ENCODE results near the gene ZMYND8. TPM values are rescaled to one million over a fixed set of nuclear protein-coding genes. Genes with fewer than 3 reads are reported as not detected.
"Not testable (repeated sequence)": the region's sequence is repeated elsewhere in the genome, so short reads cannot be mapped to it uniquely, and the experiment has no call there.

Gene ZMYND8
- total and polyA plus RNA-seq, 2 donors: 14.8 to 28.5 TPM

DNA sequence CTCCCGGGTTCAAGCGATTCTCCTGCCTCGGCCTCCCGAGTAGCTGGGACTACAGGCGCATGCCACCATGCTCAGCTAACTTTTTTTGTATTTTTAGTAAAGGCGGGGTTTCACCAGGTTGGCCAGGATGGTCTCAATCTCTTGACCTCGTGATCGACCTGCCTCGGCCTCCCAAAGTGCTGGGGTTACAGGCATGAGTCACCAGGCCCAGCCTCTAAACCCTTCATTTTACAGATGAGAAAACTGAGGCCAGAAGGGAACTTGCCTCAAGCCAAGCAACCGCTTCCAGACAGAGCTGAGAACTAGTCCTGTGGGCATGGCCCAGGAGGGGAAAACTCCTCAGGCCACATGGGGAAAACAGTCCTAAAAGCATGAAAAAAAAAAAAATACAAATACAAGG, 47.1 kb downstream of the ZMYND8 start:
- DNase-seq (ENCODE audit: low read depth in 6 of 9, low spot score in 9 of 9): no peak
- Histone ChIP-seq H3K9me3 (ENCODE audit: control insufficient read depth in 2 of 2, insufficient read depth in 1 of 2, low read length in 1 of 2) (no peaks in the 10 kb centered on the region), H3K27me3 (ENCODE audit: control insufficient read depth in 2 of 2, insufficient read depth in 1 of 2, low read length in 1 of 2) (no peaks in the 10 kb centered on the region), H3K36me3 (ENCODE audit: control insufficient read depth in 2 of 2, insufficient read depth in 2 of 2, low read length in 1 of 2) (peaks cover 44 to 53% of the 10 kb centered on the region in 2 donors), H3K4me3 (ENCODE audit: low read length in 2 of 2) (no peak overlapping the region), H3K4me1 (ENCODE audit: control insufficient read depth in 2 of 2, insufficient read depth in 2 of 2, low read length in 2 of 2) (no peaks in the 10 kb centered on the region), H3K27ac (ENCODE audit: low read depth in 1 of 2, low read length in 1 of 2) (no peak overlapping the region)
- WGBS: 98% methylated on average over 10 of the region's 10 CpGs

DNA sequence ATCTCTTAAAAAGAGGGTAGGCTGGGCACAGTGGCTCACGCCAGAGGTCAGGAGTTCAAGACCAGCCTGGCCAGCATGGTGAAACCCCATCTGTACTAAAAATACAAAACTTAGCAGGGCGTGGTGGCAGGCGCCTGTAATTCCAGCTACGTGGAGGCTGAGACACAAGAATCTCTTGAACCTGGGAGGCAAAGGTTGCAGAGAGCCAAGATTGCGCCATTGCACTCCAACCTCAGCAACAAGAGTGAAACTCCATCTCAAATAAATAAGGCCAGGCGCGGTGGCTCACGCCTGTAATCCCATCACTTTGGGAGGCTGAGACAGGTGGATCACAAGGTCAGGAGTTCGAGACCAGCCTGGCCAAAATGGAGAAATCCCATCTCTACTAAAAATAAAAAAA, 48.9 kb downstream of the ZMYND8 start:
- not testable (repeated sequence) for H3K27me3 ChIP-seq (ENCODE audit: control insufficient read depth in 2 of 2, insufficient read depth in 1 of 2, low read length in 1 of 2); DNase-seq (ENCODE audit: low read depth in 6 of 9, low spot score in 9 of 9); H3K4me1 ChIP-seq (ENCODE audit: control insufficient read depth in 2 of 2, insufficient read depth in 2 of 2, low read length in 2 of 2); H3K9me3 ChIP-seq (ENCODE audit: control insufficient read depth in 2 of 2, insufficient read depth in 1 of 2, low read length in 1 of 2); H3K27ac ChIP-seq (ENCODE audit: low read depth in 1 of 2, low read length in 1 of 2); H3K4me3 ChIP-seq (ENCODE audit: low read length in 2 of 2)
- H3K36me3 ChIP-seq (ENCODE audit: control insufficient read depth in 2 of 2, insufficient read depth in 2 of 2, low read length in 1 of 2): peaks cover 54 to 57% of the 10 kb centered on the region in 2 donors
- 98% methylated on average over 9 of the region's 9 CpGs for WGBS

DNA sequence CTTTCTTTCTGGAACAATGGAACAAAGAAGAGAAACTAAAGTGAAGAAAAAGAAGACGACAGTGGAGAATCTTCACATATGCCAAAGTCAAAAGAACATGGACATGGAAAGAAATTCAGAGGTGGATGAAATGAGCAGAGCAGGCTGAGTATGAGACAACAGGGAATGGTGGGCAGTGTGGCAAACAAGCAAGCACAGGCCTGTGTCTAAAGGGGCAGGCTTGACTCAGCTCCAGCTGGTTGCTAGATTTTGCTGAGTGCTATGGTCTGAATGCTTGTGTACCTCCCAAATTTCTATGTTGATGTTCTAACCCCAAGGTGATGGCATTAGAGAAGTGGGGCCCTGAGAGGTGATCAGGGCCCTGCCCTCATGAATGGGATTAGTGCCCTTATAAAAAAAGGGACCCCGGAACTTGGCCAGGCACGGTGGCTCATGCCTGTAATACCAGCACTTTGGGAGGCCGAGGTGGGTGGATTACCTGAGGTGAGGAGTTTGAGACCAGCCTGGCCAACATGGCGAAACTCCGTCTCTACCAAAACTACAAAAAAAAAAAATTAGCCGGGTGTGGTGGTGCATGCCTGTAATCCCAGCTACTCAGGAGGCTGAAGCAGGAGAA, 49.6 kb downstream of the ZMYND8 start:
- Histone ChIP-seq H3K36me3 (ENCODE audit: control insufficient read depth in 2 of 2, insufficient read depth in 2 of 2, low read length in 1 of 2) (peaks cover 55 to 59% of the 10 kb centered on the region in 2 donors), H3K4me1 (ENCODE audit: control insufficient read depth in 2 of 2, insufficient read depth in 2 of 2, low read length in 2 of 2) (no peaks in the 10 kb centered on the region), H3K27me3 (ENCODE audit: control insufficient read depth in 2 of 2, insufficient read depth in 1 of 2, low read length in 1 of 2) (no peaks in the 10 kb centered on the region), H3K9me3 (ENCODE audit: control insufficient read depth in 2 of 2, insufficient read depth in 1 of 2, low read length in 1 of 2) (no peaks in the 10 kb centered on the region), H3K4me3 (ENCODE audit: low read length in 2 of 2) (no peak overlapping the region), H3K27ac (ENCODE audit: low read depth in 1 of 2, low read length in 1 of 2) (no peak overlapping the region)
- no peak for DNase-seq (ENCODE audit: low read depth in 6 of 9, low spot score in 9 of 9)
- WGBS: 99% methylated on average over 7 of the region's 7 CpGs

DNA sequence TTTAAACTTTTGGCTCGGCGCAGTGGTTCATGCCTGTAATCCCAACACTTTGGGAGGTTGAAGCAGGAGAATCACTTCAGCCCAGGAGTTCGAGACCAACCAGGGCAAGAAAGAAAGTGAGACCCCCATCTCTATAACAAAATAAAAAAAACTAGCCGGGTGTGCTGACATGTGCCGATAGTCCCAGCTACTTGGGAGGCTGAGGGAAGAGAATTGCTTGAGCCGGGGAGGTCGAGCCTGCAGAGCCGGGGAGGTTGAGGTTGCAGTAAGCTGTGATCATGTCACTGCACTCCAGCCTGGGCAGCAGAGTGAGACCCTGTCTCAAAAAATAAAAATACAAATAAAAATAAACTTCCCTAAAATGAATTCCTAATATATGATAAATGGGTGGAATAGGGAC, 50.4 kb downstream of the ZMYND8 start:
- H3K27me3 ChIP-seq (ENCODE audit: control insufficient read depth in 2 of 2, insufficient read depth in 1 of 2, low read length in 1 of 2): no peaks in the 10 kb centered on the region
- DNase-seq (ENCODE audit: low read depth in 6 of 9, low spot score in 9 of 9): no peak
- H3K27ac ChIP-seq (ENCODE audit: low read depth in 1 of 2, low read length in 1 of 2): no peak overlapping the region
- peaks cover 51 to 60% of the 10 kb centered on the region in 2 donors for H3K36me3 ChIP-seq (ENCODE audit: control insufficient read depth in 2 of 2, insufficient read depth in 2 of 2, low read length in 1 of 2)
- no peak overlapping the region for H3K4me3 ChIP-seq (ENCODE audit: low read length in 2 of 2)
- 99% methylated on average over 8 of the region's 8 CpGs for WGBS
- no peaks in the 10 kb centered on the region for H3K9me3 ChIP-seq (ENCODE audit: control insufficient read depth in 2 of 2, insufficient read depth in 1 of 2, low read length in 1 of 2)
- H3K4me1 ChIP-seq (ENCODE audit: control insufficient read depth in 2 of 2, insufficient read depth in 2 of 2, low read length in 2 of 2): no peaks in the 10 kb centered on the region

DNA sequence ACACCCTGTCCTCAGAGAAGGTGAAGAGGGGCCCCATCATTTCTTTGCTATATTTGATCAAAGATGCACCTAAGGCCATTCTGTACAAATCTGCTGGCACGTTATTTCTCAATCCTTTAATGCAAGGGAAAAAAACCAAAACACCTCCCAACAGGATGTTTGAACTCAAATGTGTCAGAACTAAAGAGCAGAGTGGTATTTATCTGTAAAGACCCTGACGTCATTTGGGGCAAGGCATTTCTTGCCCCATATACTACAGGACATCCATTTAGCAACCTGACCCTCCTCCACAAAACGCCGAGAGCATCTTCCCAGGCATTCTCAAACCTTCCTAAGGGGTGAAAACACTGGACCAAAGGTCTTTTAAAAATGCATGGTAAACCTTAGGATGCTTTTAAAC, 50.8 kb downstream of the ZMYND8 start:
- peaks cover 46 to 62% of the 10 kb centered on the region in 2 donors for H3K36me3 ChIP-seq (ENCODE audit: control insufficient read depth in 2 of 2, insufficient read depth in 2 of 2, low read length in 1 of 2)
- WGBS: 95% methylated on average over 4 of the region's 4 CpGs
- no peak for DNase-seq (ENCODE audit: low read depth in 6 of 9, low spot score in 9 of 9)
- no peaks in the 10 kb centered on the region for H3K27me3 ChIP-seq (ENCODE audit: control insufficient read depth in 2 of 2, insufficient read depth in 1 of 2, low read length in 1 of 2)
- no peaks in the 10 kb centered on the region for H3K9me3 ChIP-seq (ENCODE audit: control insufficient read depth in 2 of 2, insufficient read depth in 1 of 2, low read length in 1 of 2)
- H3K27ac ChIP-seq (ENCODE audit: low read depth in 1 of 2, low read length in 1 of 2): no peak overlapping the region
- no peak overlapping the region for H3K4me3 ChIP-seq (ENCODE audit: low read length in 2 of 2)
- no peaks in the 10 kb centered on the region for H3K4me1 ChIP-seq (ENCODE audit: control insufficient read depth in 2 of 2, insufficient read depth in 2 of 2, low read length in 2 of 2)

DNA sequence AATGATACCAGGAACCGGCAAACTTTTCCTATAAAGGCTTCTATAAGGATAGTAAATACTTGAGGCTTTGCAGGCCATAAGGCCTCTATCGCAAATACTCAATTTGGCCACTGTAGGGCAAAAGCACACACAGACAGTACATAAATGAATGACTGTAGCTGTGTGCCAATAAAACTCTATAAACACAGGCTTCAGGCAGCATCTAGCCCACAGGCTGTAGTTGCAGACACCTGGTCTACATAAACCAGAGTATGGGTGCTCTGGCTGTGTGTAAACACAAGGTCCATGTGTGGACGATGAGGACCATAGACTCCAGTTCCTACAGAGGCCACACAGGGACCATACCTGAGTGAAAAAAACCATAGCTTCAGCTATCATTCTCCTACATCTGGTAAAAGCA, 52.2 kb downstream of the ZMYND8 start:
- H3K27ac ChIP-seq (ENCODE audit: low read depth in 1 of 2, low read length in 1 of 2): no peak overlapping the region
- H3K4me1 ChIP-seq (ENCODE audit: control insufficient read depth in 2 of 2, insufficient read depth in 2 of 2, low read length in 2 of 2): no peaks in the 10 kb centered on the region
- H3K36me3 ChIP-seq (ENCODE audit: control insufficient read depth in 2 of 2, insufficient read depth in 2 of 2, low read length in 1 of 2): peaks cover 39 to 55% of the 10 kb centered on the region in 2 donors
- no peaks in the 10 kb centered on the region for H3K27me3 ChIP-seq (ENCODE audit: control insufficient read depth in 2 of 2, insufficient read depth in 1 of 2, low read length in 1 of 2)
- H3K9me3 ChIP-seq (ENCODE audit: control insufficient read depth in 2 of 2, insufficient read depth in 1 of 2, low read length in 1 of 2): no peaks in the 10 kb centered on the region
- DNase-seq (ENCODE audit: low read depth in 6 of 9, low spot score in 9 of 9): no peak
- 96% methylated on average over 3 of the region's 3 CpGs for WGBS
- H3K4me3 ChIP-seq (ENCODE audit: low read length in 2 of 2): no peak overlapping the region

DNA sequence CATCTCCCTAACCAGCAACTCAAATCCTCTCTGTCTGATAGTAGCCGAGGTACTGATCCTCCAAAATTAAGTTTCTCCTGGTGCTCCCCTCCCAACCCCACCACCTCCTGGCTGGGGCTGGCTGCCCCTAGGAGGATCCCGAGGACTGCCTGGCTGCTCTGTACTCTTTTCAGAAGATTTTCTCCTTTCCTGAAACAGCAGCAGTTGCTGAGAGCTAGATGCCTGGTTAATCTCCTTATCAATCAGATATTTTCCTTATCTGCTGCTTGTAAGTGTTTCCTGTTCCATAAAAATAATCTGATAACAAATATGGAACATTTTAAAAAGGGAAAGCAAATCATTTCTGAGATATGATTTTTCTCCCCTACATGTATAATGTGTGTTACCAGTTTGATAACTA, 52.8 kb downstream of the ZMYND8 start:
- WGBS: 90% methylated on average over 2 of the region's 2 CpGs
- no peak overlapping the region for H3K27ac ChIP-seq (ENCODE audit: low read depth in 1 of 2, low read length in 1 of 2)
- no peaks in the 10 kb centered on the region for H3K9me3 ChIP-seq (ENCODE audit: control insufficient read depth in 2 of 2, insufficient read depth in 1 of 2, low read length in 1 of 2)
- H3K27me3 ChIP-seq (ENCODE audit: control insufficient read depth in 2 of 2, insufficient read depth in 1 of 2, low read length in 1 of 2): no peaks in the 10 kb centered on the region
- DNase-seq (ENCODE audit: low read depth in 6 of 9, low spot score in 9 of 9): no peak
- no peak overlapping the region for H3K4me3 ChIP-seq (ENCODE audit: low read length in 2 of 2)
- H3K4me1 ChIP-seq (ENCODE audit: control insufficient read depth in 2 of 2, insufficient read depth in 2 of 2, low read length in 2 of 2): no peaks in the 10 kb centered on the region
- H3K36me3 ChIP-seq (ENCODE audit: control insufficient read depth in 2 of 2, insufficient read depth in 2 of 2, low read length in 1 of 2): peaks cover 36 to 53% of the 10 kb centered on the region in 2 donors

DNA sequence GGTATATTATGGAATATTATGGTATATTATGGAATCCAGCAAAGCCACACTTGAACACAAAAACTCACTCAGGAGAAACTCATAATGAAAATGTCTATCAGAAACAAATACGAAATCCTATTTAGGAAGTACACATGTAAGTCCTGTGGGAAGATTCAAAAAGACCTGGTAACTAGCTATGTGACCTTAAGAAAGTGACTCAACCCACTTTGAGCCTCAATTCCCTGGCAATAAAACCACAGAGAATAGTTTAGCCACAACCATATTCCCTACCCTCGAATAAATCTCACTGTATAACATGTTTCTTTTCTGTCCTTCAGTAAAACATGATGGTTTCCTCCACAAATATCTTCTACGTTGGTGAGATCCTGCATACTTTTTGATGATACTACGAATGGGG, 56.4 kb downstream of the ZMYND8 start:
- no peaks in the 10 kb centered on the region for H3K27me3 ChIP-seq (ENCODE audit: control insufficient read depth in 2 of 2, insufficient read depth in 1 of 2, low read length in 1 of 2)
- no peak overlapping the region for H3K27ac ChIP-seq (ENCODE audit: low read depth in 1 of 2, low read length in 1 of 2)
- WGBS: 95% methylated on average over 4 of the region's 4 CpGs
- H3K36me3 ChIP-seq (ENCODE audit: control insufficient read depth in 2 of 2, insufficient read depth in 2 of 2, low read length in 1 of 2): peaks cover 37 to 67% of the 10 kb centered on the region in 2 donors
- no peaks in the 10 kb centered on the region for H3K9me3 ChIP-seq (ENCODE audit: control insufficient read depth in 2 of 2, insufficient read depth in 1 of 2, low read length in 1 of 2)
- H3K4me3 ChIP-seq (ENCODE audit: low read length in 2 of 2): no peak overlapping the region
- no peak for DNase-seq (ENCODE audit: low read depth in 6 of 9, low spot score in 9 of 9)
- H3K4me1 ChIP-seq (ENCODE audit: control insufficient read depth in 2 of 2, insufficient read depth in 2 of 2, low read length in 2 of 2): no peaks in the 10 kb centered on the region

DNA sequence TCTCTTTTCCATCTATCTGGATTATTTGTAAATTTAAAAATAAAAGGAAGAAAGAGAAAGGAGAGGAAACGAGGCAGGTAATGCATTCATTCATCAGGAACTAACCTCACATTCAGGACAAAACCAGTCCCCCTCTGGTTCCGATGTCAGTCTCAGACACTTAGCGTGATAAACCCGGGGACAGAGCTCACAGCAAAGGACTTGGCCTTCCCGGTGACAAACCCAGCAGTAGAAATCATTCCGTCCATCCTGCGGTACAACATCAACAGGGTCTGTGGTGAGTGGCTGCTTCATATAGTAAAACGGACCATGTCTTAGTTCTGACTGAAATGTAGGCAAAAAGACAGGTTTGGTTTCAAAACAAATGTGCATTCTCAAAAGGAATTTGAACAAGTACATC, 57.9 kb downstream of the ZMYND8 start:
- H3K4me1 ChIP-seq (ENCODE audit: control insufficient read depth in 2 of 2, insufficient read depth in 2 of 2, low read length in 2 of 2): no peaks in the 10 kb centered on the region
- no peaks in the 10 kb centered on the region for H3K27me3 ChIP-seq (ENCODE audit: control insufficient read depth in 2 of 2, insufficient read depth in 1 of 2, low read length in 1 of 2)
- no peak overlapping the region for H3K27ac ChIP-seq (ENCODE audit: low read depth in 1 of 2, low read length in 1 of 2)
- no peak for DNase-seq (ENCODE audit: low read depth in 6 of 9, low spot score in 9 of 9)
- H3K4me3 ChIP-seq (ENCODE audit: low read length in 2 of 2): no peak overlapping the region
- peaks cover 40 to 68% of the 10 kb centered on the region in 2 donors for H3K36me3 ChIP-seq (ENCODE audit: control insufficient read depth in 2 of 2, insufficient read depth in 2 of 2, low read length in 1 of 2)
- 96% methylated on average over 8 of the region's 8 CpGs for WGBS
- no peaks in the 10 kb centered on the region for H3K9me3 ChIP-seq (ENCODE audit: control insufficient read depth in 2 of 2, insufficient read depth in 1 of 2, low read length in 1 of 2)
